Stomach (tissue), 4 donors: ENCODE results near the gene STIM2.

Experiments
- POLR2A ChIP-seq, 4 donors: fragments of 450-650 bp; IDR thresholded peaks; one replicate each; pipeline ENCODE4 v1.6.1; 2016; ENCODE audit warnings: antibody characterized with exemption in 4 of 4, control low read depth in 2 of 4, mild to moderate bottlenecking in 1 of 4, moderate library complexity in 1 of 4
- POLR2AphosphoS5 ChIP-seq, 3 donors: sonication (generic); formaldehyde crosslinking; IDR thresholded peaks; one replicate each; pipeline ENCODE4 v1.6.1; 2016; ENCODE audit warnings: antibody characterized with exemption in 3 of 3
- TF ChIP-seq, protein P1 (sequence below), 7 experiments: fragments of 450-650 bp in 4 of 7; fragments of 200-600 bp in 3 of 7; sonication (generic) in 3 of 7; IDR thresholded peaks; one replicate each; pipeline ENCODE4 v1.5.1; 2016 to 2019; ENCODE audit warnings: antibody characterized with exemption in 7 of 7, control low read depth in 2 of 7, mild to moderate bottlenecking in 1 of 7

DNA sequence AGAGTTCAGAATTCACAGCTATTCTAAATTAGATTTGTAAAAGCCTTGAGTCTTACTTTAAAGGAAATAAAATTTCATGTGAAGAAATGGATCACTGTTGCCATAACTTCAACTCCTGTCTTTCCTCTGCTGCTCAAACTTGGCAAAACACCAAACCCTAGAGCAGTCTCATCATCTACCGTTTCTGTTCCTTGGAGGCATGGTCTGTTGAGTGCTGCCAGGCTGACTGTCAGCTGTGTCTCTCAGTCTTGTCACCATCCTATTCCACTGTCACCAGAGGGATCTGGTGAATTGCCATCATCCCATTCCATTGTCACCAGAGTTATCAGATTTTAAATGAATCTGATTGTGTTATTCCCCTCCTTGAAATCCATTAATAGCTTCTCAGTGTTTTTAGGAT, 55.6 kb downstream of the STIM2 start:
- TF ChIP-seq, protein P1, sequence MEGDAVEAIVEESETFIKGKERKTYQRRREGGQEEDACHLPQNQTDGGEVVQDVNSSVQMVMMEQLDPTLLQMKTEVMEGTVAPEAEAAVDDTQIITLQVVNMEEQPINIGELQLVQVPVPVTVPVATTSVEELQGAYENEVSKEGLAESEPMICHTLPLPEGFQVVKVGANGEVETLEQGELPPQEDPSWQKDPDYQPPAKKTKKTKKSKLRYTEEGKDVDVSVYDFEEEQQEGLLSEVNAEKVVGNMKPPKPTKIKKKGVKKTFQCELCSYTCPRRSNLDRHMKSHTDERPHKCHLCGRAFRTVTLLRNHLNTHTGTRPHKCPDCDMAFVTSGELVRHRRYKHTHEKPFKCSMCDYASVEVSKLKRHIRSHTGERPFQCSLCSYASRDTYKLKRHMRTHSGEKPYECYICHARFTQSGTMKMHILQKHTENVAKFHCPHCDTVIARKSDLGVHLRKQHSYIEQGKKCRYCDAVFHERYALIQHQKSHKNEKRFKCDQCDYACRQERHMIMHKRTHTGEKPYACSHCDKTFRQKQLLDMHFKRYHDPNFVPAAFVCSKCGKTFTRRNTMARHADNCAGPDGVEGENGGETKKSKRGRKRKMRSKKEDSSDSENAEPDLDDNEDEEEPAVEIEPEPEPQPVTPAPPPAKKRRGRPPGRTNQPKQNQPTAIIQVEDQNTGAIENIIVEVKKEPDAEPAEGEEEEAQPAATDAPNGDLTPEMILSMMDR (IDR thresholded peaks at IDR 0.05) = no peak
- TF ChIP-seq POLR2AphosphoS5 (IDR thresholded peaks at IDR 0.05) (no peak), POLR2A (IDR thresholded peaks at IDR 0.05) (no peak)
